Measurements from ENCODE around the gene RNF217.

DNA sequence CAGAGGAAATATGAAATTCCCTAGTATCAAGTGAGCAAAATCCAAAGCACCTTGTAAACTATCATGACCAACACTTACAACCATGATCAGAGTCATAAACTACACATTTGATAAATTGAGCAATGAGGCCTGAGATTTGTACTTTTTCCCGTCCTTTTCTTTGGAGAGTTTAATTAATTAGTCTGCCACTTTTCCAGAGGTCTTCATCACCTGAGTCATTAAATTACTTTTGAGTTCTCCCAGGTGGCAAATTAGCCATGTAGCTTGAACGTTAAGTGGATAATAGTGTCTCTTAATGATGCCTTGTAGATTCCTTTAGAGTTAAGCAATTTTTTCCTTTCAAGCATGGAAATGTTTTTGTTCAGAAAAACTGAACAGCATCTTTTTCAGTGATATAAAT is 75.6 kb downstream of the RNF217 start:
- TF ChIP-seq CSDC2 (CRISPR knock-in tag; IDR thresholded peaks at IDR 0.05) (no peak), SNAI2 (CRISPR knock-in tag; IDR thresholded peaks at IDR 0.05) (no peak), BACH2 (CRISPR knock-in tag; IDR thresholded peaks at IDR 0.05; ENCODE audit: borderline replicate concordance) (no peak)

All from SK-N-SH treated with all-trans-retinoic acid at 6 μM for 48 hours (cell line).